Urinary bladder (tissue), 4 donors: Measurements from ENCODE around the gene NHSL2. TPM values are rescaled to one million over a fixed set of nuclear protein-coding genes. Genes with fewer than 3 reads are reported as not detected.

Source experiments
- DNase-seq: peaks from one replicate; pipeline ENCODE4 v3.0.0-alpha.2; 2015; ENCODE audit errors: extremely low spot score
- H3K27ac ChIP-seq: one replicate; pipeline ENCODE4 v1.5.1; 2013; ENCODE audit warnings: low read depth, mild to moderate bottlenecking, moderate library complexity
- H3K36me3 ChIP-seq: one replicate; pipeline ENCODE4 v1.6.1; 2013; ENCODE audit warnings: mild to moderate bottlenecking, moderate library complexity; ENCODE audit not compliant: insufficient read depth
- H3K4me1 ChIP-seq: one replicate; pipeline ENCODE4 v1.6.1; 2013; ENCODE audit warnings: mild to moderate bottlenecking, moderate library complexity; ENCODE audit not compliant: insufficient read depth
- H3K4me3 ChIP-seq: one replicate; pipeline ENCODE4 v1.5.1; 2013; ENCODE audit warnings: low read depth, low read length
- WGBS: extraction: QIAGEN DNeasy Blood & Tissue Kit; methylation state at CpG from one replicate; pipeline ENCODE4 v1.1.7; 2013; 5-methylcytosine and 5-hydroxymethylcytosine counted together
- polyA plus RNA-seq: library from polyadenylated mRNA; stranded (reverse); fragments of 200-250 nt; gene quantifications from one replicate; pipeline ENCODE4 v1.2.3, GENCODE V29; 2013
- total RNA-seq: library from RNA; depleted of rRNA; stranded (reverse); fragments of >200 nt; gene quantifications from one replicate; pipeline ENCODE4 v1.2.3, GENCODE V29; 2014
- donor health status: healthy with polysubstance abuse.
- donor health status: healthy.

NHSL2 gene
- total and polyA plus RNA-seq, 2 donors, result 9.7 to 14.4 TPM

DNA sequence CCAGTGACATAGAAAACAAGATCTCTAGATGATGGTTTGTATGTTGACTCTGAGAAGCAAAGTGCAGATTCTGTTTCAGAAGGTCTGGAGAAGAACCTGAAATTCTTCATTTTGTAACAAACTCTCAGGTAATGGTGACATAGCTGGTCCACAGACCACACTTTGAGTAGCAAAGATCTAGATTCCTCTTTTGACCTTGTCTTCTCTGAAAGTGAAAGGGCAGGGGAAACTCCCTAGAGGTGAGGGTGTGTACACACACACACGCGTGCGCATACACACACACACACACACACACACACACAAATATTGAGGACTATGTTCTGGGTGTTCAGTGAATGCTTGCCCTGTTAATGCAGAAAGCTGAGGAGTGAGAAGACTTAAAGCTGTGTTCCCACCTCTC, 110.1 kb downstream of the NHSL2 start:
- no peak for DNase-seq
- 89% methylated on average over 3 of the region's 3 CpGs for WGBS
- no peaks in the 10 kb centered on the region for H3K36me3 ChIP-seq
- no peak overlapping the region for H3K4me3 ChIP-seq
- peaks cover 1% of the 10 kb centered on the region for H3K4me1 ChIP-seq
- H3K27ac ChIP-seq, result peak overlapping the region; percentile 72

GRCh38 chrX:72021975-72022374, 111.3 kb downstream of the NHSL2 start:
- Histone ChIP-seq H3K4me3 (no peak overlapping the region), H3K27ac (no peak overlapping the region), H3K36me3 (no peaks in the 10 kb centered on the region), H3K4me1 (peaks cover 1% of the 10 kb centered on the region)
- WGBS, result 59% methylated on average over 2 of the region's 2 CpGs
- DNase-seq, result no peak

GRCh38 chrX:72023071-72023470, 112.4 kb downstream of the NHSL2 start:
- Histone ChIP-seq H3K4me3 (no peak overlapping the region), H3K4me1 (peaks cover 1% of the 10 kb centered on the region), H3K36me3 (no peaks in the 10 kb centered on the region), H3K27ac (no peak overlapping the region)
- 81% methylated on average over 2 of the region's 2 CpGs for WGBS
- DNase-seq, result no peak

DNA sequence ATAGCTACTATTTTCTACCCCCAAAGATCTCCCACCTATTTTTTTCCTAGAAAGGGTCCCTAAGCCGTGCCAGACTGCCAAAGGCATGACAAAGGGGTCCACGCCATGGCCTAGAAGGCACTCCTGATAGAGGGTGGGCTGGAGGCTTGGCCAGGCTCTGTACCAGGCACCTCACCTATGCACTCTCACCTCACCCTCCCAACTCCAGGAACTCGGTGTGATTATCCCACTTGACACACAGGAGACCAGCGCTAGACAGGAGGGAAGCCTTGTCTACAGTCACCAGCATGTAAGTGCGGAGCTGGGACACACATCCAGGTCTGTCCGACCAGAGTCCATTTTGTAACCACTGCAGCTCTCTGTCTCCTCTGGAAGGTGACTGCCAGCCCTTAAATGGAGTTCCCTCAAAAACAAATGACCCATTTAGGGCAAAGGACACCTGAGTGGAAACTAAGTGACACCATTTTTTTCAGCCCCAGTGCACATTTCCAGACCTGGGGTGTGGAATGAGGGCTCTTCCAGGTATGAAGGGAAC, 114.7 kb downstream of the NHSL2 start:
- Histone ChIP-seq H3K4me1 (peaks cover 1% of the 10 kb centered on the region), H3K27ac (no peak overlapping the region), H3K36me3 (no peaks in the 10 kb centered on the region), H3K4me3 (no peak overlapping the region)
- 95% methylated on average over 6 of the region's 6 CpGs for WGBS
- no peak for DNase-seq

- Histone ChIP-seq H3K36me3 (no peaks in the 10 kb centered on the region), H3K27ac (no peak overlapping the region), H3K4me1 (peaks cover 1% of the 10 kb centered on the region), H3K4me3 (no peak overlapping the region)
- WGBS, result 46% methylated on average over 3 of the region's 3 CpGs
- no peak for DNase-seq
Observed at GRCh38 chrX:72026341-72027023, 115.8 kb downstream of the NHSL2 start.

DNA sequence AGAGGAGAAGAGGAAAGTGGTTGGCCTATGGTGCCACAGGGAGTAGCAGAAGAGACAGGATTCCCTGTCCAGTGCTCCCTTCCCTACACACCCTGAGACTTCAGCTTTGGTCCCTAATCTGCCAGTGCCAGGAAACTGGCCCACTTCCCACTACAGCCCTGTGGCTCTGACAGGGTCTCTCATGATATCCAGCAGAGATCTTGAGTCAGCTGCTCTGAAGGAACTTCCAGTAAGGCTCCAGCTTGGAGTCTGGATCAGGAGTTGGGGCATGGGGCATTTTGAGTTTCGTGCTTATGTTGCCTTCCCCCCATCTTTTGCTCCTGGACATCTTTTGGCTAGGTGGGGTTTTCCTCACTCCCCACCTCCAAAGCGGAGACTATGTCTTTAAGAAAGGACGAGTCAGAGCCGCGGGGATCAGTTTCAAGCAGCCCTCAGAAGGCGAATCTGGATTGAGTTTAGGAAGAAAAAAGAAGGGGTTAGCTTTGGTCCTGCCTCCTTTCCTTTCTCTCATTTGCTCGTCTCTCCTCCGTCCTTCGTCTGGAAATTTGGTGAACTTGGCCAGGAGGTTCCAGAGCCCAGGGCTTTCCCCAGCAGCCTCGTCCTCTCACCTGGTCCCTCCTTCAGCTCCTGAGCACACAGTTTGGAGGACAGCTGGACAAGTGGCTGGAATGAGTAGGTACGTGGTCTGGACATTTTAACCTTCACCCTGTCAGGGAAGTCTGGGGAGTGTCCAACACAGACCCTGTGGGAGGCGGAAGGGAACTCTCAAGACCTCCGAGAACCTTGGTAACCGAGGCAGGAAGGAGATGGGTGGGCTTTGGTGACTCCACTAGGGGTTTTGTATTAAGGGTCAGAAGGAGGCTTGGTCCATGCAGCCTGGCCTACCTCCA, 116.6 kb downstream of the NHSL2 start:
- WGBS, result 43% methylated on average over 14 of the region's 14 CpGs

DNA sequence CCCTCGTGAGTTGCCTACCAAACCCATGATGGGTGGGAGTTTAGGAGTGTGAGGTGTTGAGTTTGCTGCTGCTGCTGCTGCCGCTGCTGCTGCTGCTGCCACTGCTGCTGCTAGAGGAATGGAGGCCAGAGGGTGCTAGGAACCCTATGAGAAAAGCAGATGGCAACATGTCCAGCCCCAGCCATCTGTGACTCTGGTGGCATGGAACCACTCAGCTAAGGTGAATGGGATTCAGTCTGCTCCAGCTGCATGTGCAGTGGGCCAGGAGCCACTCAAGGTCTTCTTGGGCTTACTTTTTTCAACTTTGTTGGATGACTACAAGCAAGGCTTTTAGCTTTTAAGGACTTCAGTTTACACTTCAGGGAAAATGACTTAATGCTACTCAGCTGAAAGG, 117.3 kb downstream of the NHSL2 start:
- 31% methylated on average over 2 of the region's 2 CpGs for WGBS
- Histone ChIP-seq H3K27ac (no peak overlapping the region), H3K36me3 (no peaks in the 10 kb centered on the region), H3K4me3 (no peak overlapping the region), H3K4me1 (no peaks in the 10 kb centered on the region)
- no peak for DNase-seq

More for the DNA sequence above, 116.6 kb downstream of the NHSL2 start:
- Histone ChIP-seq H3K4me1 (no peaks in the 10 kb centered on the region), H3K36me3 (no peaks in the 10 kb centered on the region), H3K27ac (no peak overlapping the region), H3K4me3 (no peak overlapping the region)
- no peak for DNase-seq

DNA sequence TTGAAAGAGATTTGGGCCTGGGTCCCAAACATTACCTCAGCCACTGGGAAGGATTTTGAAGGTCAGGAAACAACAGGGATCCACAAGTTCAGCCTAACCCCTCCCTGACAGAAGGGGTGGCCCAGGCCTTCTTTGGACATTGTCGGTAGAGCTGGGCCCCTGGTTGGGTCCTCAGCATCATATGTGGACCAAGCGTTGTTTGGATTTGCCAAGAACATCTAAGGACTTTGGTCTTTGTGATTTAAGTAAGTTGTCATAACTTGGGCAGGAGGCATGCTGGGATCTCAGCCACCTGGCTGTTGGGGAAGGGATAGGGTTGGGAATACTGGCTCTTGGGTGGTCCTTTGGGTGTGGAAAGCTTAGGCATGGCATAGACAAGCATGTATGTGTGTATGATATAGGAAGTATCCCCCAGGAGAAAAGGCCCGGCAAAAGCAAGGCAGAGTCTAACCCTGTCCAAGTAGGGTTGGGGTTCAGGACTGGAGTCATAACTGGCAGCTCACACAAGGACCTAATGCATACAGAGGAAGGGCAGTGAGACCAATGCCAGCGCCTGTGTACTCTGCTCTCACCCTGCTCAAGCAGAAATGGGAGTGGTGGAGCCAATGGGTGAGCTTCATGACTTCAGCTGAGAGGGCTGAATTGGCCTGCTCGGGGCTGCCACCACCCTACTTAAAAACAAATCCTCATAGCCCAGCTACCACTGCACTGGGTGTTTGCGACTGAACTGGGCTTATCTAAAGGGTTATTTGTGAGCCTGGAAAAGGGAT, 118.2 kb downstream of the NHSL2 start:
- DNase-seq, result no peak
- WGBS, result 40% methylated on average over 6 of the region's 6 CpGs
- Histone ChIP-seq H3K4me1 (no peaks in the 10 kb centered on the region), H3K27ac (no peak overlapping the region), H3K4me3 (no peak overlapping the region), H3K36me3 (no peaks in the 10 kb centered on the region)

DNA sequence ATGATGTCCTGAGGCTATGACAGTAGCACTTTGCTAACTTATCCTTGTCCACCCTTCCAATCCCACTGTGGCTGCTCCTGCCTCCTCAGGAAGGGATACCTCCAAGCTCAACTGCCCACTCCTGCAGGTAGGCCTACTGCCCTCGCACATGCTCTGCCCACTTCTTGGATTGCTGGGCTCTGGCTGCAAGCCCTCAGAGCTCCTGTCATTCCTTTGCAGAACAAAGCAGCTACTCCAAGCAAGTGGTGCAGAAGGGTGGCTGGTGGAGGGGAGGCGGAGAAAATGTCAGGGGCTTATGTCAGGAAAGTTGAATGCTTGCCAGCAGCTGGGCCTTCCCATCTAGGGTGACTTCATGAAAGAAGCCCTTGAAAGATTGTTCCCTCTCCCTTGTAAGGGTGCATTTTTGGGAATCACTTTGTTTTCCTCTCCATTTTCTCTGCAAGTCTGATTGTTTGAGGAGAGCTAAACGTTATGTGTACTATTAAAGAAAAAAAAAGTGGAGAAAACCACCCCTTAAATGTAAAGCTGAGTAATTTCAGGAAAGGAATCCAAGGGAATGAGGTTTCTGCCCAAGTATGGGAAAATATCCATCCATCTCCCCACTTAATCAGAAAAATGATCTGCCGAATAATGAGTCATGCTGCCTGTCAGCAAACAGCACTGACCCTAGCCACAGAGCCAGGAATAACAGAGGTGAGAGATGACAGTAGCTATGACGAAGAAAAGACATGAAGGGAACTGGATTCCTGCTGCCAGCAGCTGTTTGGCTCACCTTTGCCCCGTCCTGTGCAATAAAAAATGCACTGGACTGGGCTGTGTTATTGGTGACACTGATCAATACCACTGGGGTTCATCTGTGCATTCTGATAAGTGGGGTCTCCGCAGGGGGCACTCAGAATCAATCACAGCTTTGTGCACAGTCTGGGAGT, 119.1 kb downstream of the NHSL2 start:
- WGBS, result 31% methylated on average over 7 of the region's 7 CpGs
- Histone ChIP-seq H3K36me3 (no peaks in the 10 kb centered on the region), H3K27ac (no peak overlapping the region), H3K4me3 (no peak overlapping the region), H3K4me1 (no peaks in the 10 kb centered on the region)
- DNase-seq, result no peak

DNA sequence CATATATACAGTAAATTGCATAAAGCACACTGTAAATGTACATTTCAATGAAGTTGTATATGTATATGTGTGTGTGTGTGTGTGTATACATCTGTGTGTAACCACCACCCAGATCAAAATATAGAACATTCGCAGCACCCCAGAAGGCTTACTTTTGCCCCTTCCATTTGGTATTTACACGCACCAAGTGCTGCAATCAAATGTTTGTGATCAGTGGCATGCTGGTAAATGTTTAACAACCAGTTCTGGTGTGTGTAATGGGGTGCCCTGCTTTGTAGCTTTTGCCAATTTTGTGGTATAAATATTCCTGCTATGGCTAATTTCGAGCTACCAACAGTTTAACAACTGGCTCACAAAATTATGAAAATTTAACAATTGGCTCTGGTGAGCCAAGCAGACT, 119.8 kb downstream of the NHSL2 start:
- Histone ChIP-seq H3K4me1 (no peaks in the 10 kb centered on the region), H3K27ac (no peak overlapping the region), H3K4me3 (no peak overlapping the region), H3K36me3 (no peaks in the 10 kb centered on the region)
- 45% methylated on average over 3 of the region's 3 CpGs for WGBS
- no peak for DNase-seq

DNA sequence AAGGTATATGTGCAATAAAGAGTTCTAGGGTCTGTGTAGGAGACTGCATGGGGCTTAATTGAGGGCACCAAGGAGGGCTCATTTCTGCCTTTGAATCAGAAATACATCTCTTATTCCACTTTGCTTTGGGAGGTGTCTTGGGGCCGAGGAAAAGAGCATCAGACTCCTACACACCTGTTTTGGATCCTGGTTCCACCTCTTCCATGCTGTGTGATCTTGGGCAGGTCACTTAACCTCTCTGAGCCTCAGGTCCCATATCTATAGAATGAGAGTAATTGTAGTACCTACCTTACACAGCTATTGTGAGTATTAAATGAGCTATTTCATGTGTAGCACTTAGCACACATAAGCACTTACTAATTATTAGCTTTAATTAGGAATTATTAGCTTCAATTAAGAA, 120.5 kb downstream of the NHSL2 start:
- no peak overlapping the region for H3K27ac ChIP-seq
- H3K36me3 ChIP-seq, result no peaks in the 10 kb centered on the region
- H3K4me3 ChIP-seq, result no peak overlapping the region
- H3K4me1 ChIP-seq, result no peaks in the 10 kb centered on the region
- DNase-seq, result no peak
- WGBS, result 91% methylated on average over 1 of the region's 1 CpG

DNA sequence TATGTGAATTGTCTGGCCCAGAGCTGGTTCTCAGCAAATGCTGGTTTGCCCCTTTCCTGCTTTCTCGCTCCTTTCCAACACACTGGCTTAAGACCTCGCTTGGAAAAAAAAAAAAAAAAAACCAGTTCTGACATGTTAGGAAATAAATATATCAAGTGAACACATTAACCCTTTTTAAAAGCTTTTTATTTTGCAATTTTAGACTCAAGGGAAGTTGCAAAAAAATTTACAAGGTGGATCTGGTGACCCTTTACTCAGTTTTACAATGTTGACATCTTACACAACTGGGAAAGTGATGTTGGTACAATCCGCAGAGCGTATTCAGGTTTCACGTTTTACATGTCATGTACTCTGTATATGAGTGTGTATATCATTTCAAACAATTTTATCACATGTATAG, 121.0 kb downstream of the NHSL2 start:
- Histone ChIP-seq H3K4me1 (no peaks in the 10 kb centered on the region), H3K4me3 (no peak overlapping the region), H3K27ac (no peak overlapping the region), H3K36me3 (no peaks in the 10 kb centered on the region)
- no peak for DNase-seq
- 59% methylated on average over 5 of the region's 5 CpGs for WGBS

GRCh38 chrX:72037601-72038000, 127.0 kb downstream of the NHSL2 start:
- no peak overlapping the region for H3K4me3 ChIP-seq
- no peaks in the 10 kb centered on the region for H3K36me3 ChIP-seq
- H3K27ac ChIP-seq, result no peak overlapping the region
- H3K4me1 ChIP-seq, result no peaks in the 10 kb centered on the region
- DNase-seq, result no peak
- 95% methylated on average over 2 of the region's 2 CpGs for WGBS
